Measurements from ENCODE around the gene USP22. TPM values are rescaled to one million over a fixed set of nuclear protein-coding genes. Genes with fewer than 3 reads are reported as not detected.
A peak's percentile ranks its signal among the peaks of the same experiment; 100 is the strongest.

Gene USP22
- total RNA-seq, 2 donors from 2014 or later: 175 to 195 TPM

GRCh38 chr17:21010705-21011596 lies 31.9 kb downstream of the USP22 start:
- ATAC-seq (replicated peaks in 1 of 2) (no peak), DNase-seq (no peak)
- H3K9me3 Mint-ChIP-seq: no peaks in the 10 kb centered on the region
- H3K36me3 Mint-ChIP-seq (ENCODE audit: insufficient read depth in 2 of 2): peaks cover 7 to 41% of the 10 kb centered on the region in 2 donors
- no peaks in the 10 kb centered on the region for H3K4me1 Mint-ChIP-seq (ENCODE audit: low read depth)
- no peak overlapping the region for H3K4me3 Mint-ChIP-seq
- H3K27ac Mint-ChIP-seq: no peak overlapping the region
- no peaks in the 10 kb centered on the region for H3K27me3 Mint-ChIP-seq (ENCODE audit: low read depth)

DNA sequence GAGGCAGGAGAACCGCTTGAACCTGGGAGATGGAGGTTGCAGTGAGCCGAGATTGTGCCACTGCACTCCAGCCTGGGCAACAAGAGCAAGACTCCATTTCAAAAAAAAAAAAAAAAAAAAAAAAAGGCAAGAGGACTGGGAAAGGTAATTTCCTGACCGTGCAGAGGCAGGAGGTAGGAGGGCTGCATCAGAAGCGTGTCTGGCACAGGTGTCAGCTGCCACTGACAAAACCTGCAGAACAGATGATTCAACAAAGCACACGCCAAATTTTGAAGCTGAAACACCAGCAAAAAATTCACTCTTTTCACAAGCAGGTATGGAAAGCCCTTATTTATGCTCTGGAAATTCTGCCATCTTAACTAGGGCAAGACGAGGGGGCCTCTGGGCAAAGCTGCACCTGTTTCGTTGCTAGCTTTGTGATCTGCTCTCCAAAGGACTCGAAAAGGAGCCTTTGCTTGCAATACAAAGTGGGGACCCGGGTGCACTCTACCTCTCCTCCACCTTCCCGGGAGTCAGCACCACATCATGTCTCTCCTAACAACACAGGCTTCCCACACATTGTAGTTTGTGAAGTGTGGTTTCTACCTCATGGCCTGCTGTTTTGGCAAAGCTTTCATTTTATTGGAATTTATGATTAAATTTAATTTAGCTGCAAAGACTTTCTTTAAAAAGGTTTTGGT lies 33.7 kb downstream of the USP22 start:
- peaks cover 7 to 46% of the 10 kb centered on the region in 2 donors for H3K36me3 Mint-ChIP-seq (ENCODE audit: insufficient read depth in 2 of 2)
- no peaks in the 10 kb centered on the region for H3K4me1 Mint-ChIP-seq (ENCODE audit: low read depth)
- H3K9me3 Mint-ChIP-seq: no peaks in the 10 kb centered on the region
- ATAC-seq (replicated peaks in 1 of 2) (no peak), DNase-seq (no peak)
- no peak overlapping the region for H3K4me3 Mint-ChIP-seq
- H3K27me3 Mint-ChIP-seq (ENCODE audit: low read depth): no peaks in the 10 kb centered on the region
- H3K27ac Mint-ChIP-seq: no peak overlapping the region

GRCh38 chr17:21008160-21008915 lies 34.5 kb downstream of the USP22 start:
- H3K4me3 Mint-ChIP-seq: no peak overlapping the region
- no peaks in the 10 kb centered on the region for H3K27me3 Mint-ChIP-seq (ENCODE audit: low read depth)
- no peaks in the 10 kb centered on the region for H3K4me1 Mint-ChIP-seq (ENCODE audit: low read depth)
- ATAC-seq (replicated peaks in 1 of 2) (no peak), DNase-seq (no peak)
- no peaks in the 10 kb centered on the region for H3K9me3 Mint-ChIP-seq
- H3K27ac Mint-ChIP-seq: no peak overlapping the region
- H3K36me3 Mint-ChIP-seq (ENCODE audit: insufficient read depth in 2 of 2): peaks cover 4 to 46% of the 10 kb centered on the region in 2 donors

- Mint-ChIP-seq H3K9me3 (no peaks in the 10 kb centered on the region), H3K27ac (peak overlapping the region; percentile 38), H3K36me3 (ENCODE audit: insufficient read depth in 2 of 2) (peaks cover 3 to 43% of the 10 kb centered on the region in 2 donors), H3K4me1 (ENCODE audit: low read depth) (no peaks in the 10 kb centered on the region), H3K4me3 (no peak overlapping the region), H3K27me3 (ENCODE audit: low read depth) (no peaks in the 10 kb centered on the region)
- ATAC-seq (replicated peaks in 1 of 2) (no peak), DNase-seq (no peak)
Measured at GRCh38 chr17:21007646-21008045, 35.2 kb downstream of the USP22 start.

DNA sequence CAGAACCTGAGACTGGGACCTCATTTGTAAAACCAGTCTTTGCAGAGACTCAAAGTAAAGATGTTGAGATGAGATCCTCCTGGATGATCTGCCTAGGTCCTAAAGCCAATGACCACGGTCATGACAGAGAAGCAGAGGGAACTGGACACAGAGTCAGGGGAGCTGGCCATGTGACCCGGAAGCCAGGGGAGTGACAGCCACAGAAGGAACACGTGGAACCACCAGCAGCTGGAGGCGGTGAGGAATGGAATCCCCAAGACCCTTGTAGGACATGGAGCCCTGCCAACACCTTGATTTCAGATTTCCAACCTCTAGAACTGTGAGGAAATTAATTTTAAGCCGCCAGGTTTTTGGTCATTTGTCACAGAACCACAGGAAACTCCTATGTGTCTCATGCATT lies 37.0 kb downstream of the USP22 start:
- H3K27ac Mint-ChIP-seq: peak overlapping the region; percentile 38
- DNase-seq (no peak), ATAC-seq (replicated peaks in 1 of 2) (no peak)
- peaks cover 3 to 33% of the 10 kb centered on the region in 2 donors for H3K36me3 Mint-ChIP-seq (ENCODE audit: insufficient read depth in 2 of 2)
- peaks cover 13% of the 10 kb centered on the region for H3K4me1 Mint-ChIP-seq (ENCODE audit: low read depth)
- no peaks in the 10 kb centered on the region for H3K27me3 Mint-ChIP-seq (ENCODE audit: low read depth)
- no peaks in the 10 kb centered on the region for H3K9me3 Mint-ChIP-seq
- no peak overlapping the region for H3K4me3 Mint-ChIP-seq

- DNase-seq: no peak
Measured at GRCh38 chr17:21005367-21005766, 37.4 kb downstream of the USP22 start.

DNA sequence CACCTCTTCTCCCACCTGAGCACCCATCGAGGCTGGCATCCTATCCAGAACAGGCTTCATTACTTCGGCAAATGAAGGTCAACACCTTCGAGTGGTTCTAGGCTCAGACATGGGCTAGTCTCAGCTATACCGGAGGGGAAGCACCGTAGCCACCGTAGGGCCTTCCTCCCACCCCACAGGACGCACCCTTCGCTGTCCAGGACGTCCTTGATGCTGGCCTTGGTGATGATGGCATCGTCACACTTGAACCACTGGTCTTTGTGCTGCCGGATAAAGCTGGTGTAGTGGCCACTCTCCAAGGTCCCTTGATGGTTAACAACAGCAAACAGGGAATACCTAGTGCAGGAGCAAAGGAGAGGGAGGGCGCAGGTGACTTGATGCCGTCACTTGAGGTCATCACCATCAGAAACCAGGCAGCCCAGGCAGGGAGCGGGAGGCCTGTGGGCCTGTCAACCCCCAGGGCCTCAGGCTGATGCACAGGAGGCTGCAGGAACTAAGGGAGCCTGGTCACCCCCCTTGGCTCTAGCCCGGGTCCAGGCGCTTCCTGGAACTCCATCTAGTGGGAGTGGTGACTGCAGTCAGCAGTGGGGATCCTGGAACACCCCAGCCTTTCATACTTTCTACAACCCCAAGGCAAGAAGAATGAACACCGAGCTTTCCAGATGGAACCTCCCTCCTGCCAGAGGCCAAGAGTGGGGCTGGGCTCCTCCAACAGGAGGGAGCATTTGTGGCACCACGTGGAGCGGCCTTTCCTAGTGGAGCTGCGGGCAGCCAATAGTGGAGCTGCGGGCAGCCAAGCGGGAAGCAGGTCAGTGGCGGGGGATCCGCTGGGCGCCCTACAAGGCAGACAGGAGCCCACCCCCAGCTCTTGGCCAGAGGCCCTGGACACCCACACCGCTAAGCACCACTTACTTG lies 38.5 kb downstream of the USP22 start:
- DNase-seq: no peak

More at GRCh38 chr17:21005367-21005766, 37.4 kb downstream of the USP22 start:
- Mint-ChIP-seq H3K4me3 (no peak overlapping the region), H3K27me3 (ENCODE audit: low read depth) (no peaks in the 10 kb centered on the region), H3K27ac (no peak overlapping the region), H3K4me1 (ENCODE audit: low read depth) (peaks cover 14% of the 10 kb centered on the region), H3K9me3 (no peaks in the 10 kb centered on the region), H3K36me3 (ENCODE audit: insufficient read depth in 2 of 2) (peaks cover 3 to 29% of the 10 kb centered on the region in 2 donors)
- ATAC-seq (replicated peaks in 1 of 2): no peak

DNA sequence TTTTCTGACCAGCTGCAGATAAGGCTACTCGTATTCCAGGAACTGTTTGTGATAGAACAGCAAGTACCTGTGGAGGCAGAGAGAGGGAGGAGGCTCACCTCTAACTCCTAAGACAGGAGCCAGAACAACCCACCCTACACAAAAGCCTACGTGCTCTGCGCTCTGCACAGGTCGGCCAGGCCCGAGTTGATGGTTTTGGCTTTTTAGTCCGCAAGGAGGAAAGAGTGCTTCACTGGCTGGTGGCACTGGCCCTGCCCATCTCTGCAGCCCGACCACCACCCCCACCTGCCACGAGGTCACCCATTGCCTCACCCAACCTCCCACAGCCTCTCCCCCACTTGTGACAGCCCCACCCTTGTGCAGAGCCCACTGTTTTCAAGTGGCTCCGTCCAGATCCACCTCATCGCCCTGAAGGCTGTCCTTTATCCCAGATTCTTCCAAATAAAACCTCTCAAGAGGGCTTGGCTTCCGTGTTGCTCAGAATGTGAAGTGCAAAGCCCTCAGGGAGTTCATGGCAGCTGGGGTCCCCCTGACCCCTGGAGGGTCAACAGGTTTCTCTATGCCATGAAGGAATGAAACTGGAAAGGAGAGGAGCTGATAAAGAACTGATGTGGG lies 39.7 kb downstream of the USP22 start:
- H3K36me3 Mint-ChIP-seq (ENCODE audit: insufficient read depth in 2 of 2): peaks cover 3 to 26% of the 10 kb centered on the region in 2 donors
- H3K27ac Mint-ChIP-seq: no peak overlapping the region
- DNase-seq: no peak
- ATAC-seq (replicated peaks in 1 of 2): no peak
- H3K4me3 Mint-ChIP-seq: no peak overlapping the region
- peaks cover 29% of the 10 kb centered on the region for H3K4me1 Mint-ChIP-seq (ENCODE audit: low read depth)
- H3K9me3 Mint-ChIP-seq: no peaks in the 10 kb centered on the region
- no peaks in the 10 kb centered on the region for H3K27me3 Mint-ChIP-seq (ENCODE audit: low read depth)

More for the DNA sequence above, 38.5 kb downstream of the USP22 start:
- no peaks in the 10 kb centered on the region for H3K9me3 Mint-ChIP-seq
- H3K4me1 Mint-ChIP-seq (ENCODE audit: low read depth): peaks cover 20% of the 10 kb centered on the region
- peaks cover 3 to 30% of the 10 kb centered on the region in 2 donors for H3K36me3 Mint-ChIP-seq (ENCODE audit: insufficient read depth in 2 of 2)
- H3K27me3 Mint-ChIP-seq (ENCODE audit: low read depth): no peaks in the 10 kb centered on the region
- H3K27ac Mint-ChIP-seq: no peak overlapping the region
- H3K4me3 Mint-ChIP-seq: no peak overlapping the region
- ATAC-seq (replicated peaks in 1 of 2): no peak

- Mint-ChIP-seq H3K4me1 (ENCODE audit: low read depth) (peaks cover 29% of the 10 kb centered on the region), H3K27me3 (ENCODE audit: low read depth) (no peaks in the 10 kb centered on the region), H3K27ac (no peak overlapping the region), H3K4me3 (no peak overlapping the region), H3K9me3 (no peaks in the 10 kb centered on the region), H3K36me3 (ENCODE audit: insufficient read depth in 2 of 2) (peaks cover 3 to 24% of the 10 kb centered on the region in 2 donors)
- DNase-seq (no peak), ATAC-seq (replicated peaks in 1 of 2) (no peak)
Measured at GRCh38 chr17:21002309-21003006, 40.4 kb downstream of the USP22 start.

GRCh38 chr17:21001813-21002221 lies 41.0 kb downstream of the USP22 start:
- Mint-ChIP-seq H3K27ac (peak overlapping the region; percentile 87), H3K4me3 (no peak overlapping the region), H3K9me3 (no peaks in the 10 kb centered on the region), H3K36me3 (ENCODE audit: insufficient read depth in 2 of 2) (peaks cover 3 to 22% of the 10 kb centered on the region in 2 donors), H3K4me1 (ENCODE audit: low read depth) (peaks cover 29% of the 10 kb centered on the region), H3K27me3 (ENCODE audit: low read depth) (no peaks in the 10 kb centered on the region)
- DNase-seq (no peak), ATAC-seq (replicated peaks in 1 of 2) (no peak)

DNA sequence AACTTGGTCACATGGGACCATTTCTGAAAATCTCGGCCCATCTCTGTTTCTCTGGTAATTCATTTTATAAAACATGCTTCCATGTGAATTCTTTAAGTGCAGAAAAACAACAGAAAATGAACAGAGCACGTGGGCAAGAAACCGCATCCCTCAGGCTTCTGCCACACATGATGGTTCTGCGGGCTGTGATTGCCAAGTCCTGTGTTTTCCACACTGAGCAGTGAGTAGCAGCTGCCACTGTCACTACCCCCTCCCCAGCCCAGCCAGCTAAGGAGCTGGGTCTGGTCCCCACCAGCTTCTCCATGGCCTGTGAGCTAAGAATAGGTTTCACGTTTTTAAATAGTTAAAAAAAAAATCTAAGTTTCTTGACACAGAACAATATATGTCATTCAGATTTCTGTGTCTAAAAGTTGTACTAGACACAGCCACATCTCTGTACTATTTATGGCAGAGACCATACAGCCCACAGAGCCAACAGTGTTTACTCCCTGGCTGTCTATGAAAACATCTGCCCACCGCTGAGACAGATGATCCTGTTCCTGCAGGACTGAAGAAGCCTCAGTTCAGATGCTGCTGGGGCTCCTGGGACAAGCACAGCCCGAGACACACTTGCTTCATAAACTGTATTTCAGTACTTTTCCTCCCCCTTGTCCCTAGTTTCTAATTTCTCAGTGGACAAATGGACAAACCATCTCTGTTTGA lies 41.5 kb downstream of the USP22 start:
- Mint-ChIP-seq H3K9me3 (no peaks in the 10 kb centered on the region), H3K27ac (peak overlapping the region; percentile 87), H3K4me3 (no peak overlapping the region), H3K27me3 (ENCODE audit: low read depth) (no peaks in the 10 kb centered on the region), H3K4me1 (ENCODE audit: low read depth) (peaks cover 29% of the 10 kb centered on the region), H3K36me3 (ENCODE audit: insufficient read depth in 2 of 2) (peaks cover 1 to 17% of the 10 kb centered on the region in 2 donors)
- no peak for ATAC-seq (replicated peaks in 1 of 2)
- no peak for DNase-seq
